Measurements from ENCODE around the gene MARK1.
A peak's percentile ranks its signal among the peaks of the same experiment; 100 is the strongest.

Gene MARK1

DNA sequence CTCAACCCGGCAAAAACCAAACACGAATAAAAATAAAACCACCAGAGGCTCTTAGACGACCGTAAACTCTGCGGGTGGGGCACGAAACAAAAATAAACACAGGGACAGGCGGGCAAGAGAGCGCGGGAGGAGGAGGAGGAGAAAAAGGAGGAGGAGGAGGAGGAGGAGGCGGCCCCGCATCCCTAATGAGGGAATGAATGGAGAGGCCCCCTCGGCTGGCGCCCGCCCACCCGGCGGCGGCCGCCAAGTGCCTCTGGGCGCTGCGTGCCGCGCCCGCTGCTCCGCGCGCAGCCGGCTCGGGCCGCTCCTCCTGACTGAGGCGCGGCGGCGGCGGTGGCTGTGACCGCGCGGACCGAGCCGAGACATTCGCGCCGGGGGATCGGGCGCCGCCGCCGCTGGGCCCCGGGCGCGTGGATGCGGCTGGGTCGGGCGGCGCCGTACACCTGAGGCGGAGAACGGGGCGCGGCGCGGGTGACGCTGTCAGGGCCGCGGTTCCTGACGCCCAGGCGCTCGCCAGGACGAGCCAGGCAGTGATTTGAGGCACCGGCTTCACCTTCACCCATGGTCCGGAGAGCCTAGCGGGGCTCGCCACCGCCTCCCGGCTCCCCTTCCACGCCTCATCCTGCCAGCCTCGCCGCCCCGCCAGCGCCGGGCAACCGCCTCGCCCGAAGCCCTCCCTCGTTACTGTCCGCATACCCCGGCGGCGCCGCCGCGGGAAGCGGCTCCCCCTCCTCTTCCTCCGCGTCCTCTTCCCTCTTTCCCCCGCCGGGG lies at the start of gene MARK1:
MARK1 (plus strand) TSS at position 229 of the 771 bp plus-strand sequence. CDS start 687 bp downstream, outside the sequence.
- TF ChIP-seq, protein P1, sequence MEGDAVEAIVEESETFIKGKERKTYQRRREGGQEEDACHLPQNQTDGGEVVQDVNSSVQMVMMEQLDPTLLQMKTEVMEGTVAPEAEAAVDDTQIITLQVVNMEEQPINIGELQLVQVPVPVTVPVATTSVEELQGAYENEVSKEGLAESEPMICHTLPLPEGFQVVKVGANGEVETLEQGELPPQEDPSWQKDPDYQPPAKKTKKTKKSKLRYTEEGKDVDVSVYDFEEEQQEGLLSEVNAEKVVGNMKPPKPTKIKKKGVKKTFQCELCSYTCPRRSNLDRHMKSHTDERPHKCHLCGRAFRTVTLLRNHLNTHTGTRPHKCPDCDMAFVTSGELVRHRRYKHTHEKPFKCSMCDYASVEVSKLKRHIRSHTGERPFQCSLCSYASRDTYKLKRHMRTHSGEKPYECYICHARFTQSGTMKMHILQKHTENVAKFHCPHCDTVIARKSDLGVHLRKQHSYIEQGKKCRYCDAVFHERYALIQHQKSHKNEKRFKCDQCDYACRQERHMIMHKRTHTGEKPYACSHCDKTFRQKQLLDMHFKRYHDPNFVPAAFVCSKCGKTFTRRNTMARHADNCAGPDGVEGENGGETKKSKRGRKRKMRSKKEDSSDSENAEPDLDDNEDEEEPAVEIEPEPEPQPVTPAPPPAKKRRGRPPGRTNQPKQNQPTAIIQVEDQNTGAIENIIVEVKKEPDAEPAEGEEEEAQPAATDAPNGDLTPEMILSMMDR (IDR thresholded peaks at IDR 0.05; ENCODE audit: insufficient read depth, low read depth, low read length, missing control alignments) = no peak
- peak within 1 kb of the TSS; percentile 82 for H3K4me3 ChIP-seq (ENCODE audit: low read length)
- DNase-seq (ENCODE audit: low read depth) = peak; percentile 71

DNA sequence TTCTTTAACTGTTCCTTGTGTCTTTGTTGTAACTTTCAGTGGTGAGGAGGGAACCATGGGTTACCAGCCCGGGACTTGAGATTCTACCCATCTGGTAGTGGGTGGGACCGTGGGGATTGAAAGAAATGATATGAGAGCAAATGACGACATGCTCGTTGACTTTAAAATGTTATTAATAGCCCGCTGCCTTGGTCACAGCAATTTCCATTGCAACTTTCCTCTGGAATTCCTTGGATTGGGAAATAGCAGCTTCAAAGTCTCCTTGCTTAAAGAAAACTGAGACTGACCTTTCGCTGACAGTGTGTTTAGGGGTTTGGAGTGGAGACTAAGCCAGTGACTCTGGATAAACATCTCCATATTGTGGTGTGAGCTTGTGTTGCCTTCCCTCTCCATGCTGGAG lies 44.2 kb upstream of the MARK1 start:
- H3K4me3 ChIP-seq (ENCODE audit: low read length) = no peak overlapping the region
- TF ChIP-seq, protein P1 (IDR thresholded peaks at IDR 0.05; ENCODE audit: insufficient read depth, low read depth, low read length, missing control alignments) = no peak
- no peak for DNase-seq (ENCODE audit: low read depth)

DNA sequence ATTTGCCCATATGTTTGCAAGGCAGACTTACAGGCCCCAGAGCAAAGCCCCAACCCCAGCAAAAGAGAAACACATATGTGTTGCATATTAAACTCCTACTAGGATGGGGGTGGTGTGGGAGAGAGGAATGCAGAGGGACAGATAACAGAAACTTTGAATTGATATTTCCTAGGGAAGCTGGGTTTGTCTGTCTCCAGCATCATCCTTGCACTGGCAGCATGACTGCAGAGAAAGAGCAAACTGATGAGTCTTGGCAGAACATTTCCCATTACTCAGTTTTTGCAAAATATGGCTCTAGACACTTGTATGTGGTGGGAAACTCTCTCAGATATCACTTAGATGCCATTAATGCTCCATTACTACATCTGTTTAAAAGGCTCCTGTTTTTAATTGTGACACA lies 43.8 kb upstream of the MARK1 start:
- H3K4me3 ChIP-seq (ENCODE audit: low read length) = no peak overlapping the region
- TF ChIP-seq, protein P1 (IDR thresholded peaks at IDR 0.05; ENCODE audit: insufficient read depth, low read depth, low read length, missing control alignments) = no peak
- DNase-seq (ENCODE audit: low read depth) = no peak

DNA sequence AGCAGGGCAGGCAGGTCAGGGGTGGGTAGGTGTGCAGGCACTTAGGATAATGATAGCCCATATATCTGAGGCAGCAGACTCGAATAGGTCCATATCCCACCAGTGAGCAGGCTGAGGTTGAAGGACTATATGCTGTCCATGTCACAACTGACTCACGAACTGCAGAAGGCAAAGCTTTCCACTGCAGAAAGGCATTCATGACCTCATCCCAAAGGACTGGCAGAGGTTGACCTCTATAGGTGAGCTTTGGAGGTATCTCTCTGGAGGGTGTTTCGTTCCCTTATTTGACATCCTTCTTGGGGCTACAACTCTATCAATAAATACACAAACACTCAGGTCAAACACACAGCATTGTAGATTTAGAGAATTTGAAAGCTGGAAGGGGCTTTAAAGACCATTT lies 42.8 kb upstream of the MARK1 start:
- peak; percentile 36 for DNase-seq (ENCODE audit: low read depth)
- H3K4me3 ChIP-seq (ENCODE audit: low read length) = no peak overlapping the region
- TF ChIP-seq, protein P1 (IDR thresholded peaks at IDR 0.05; ENCODE audit: insufficient read depth, low read depth, low read length, missing control alignments) = no peak

DNA sequence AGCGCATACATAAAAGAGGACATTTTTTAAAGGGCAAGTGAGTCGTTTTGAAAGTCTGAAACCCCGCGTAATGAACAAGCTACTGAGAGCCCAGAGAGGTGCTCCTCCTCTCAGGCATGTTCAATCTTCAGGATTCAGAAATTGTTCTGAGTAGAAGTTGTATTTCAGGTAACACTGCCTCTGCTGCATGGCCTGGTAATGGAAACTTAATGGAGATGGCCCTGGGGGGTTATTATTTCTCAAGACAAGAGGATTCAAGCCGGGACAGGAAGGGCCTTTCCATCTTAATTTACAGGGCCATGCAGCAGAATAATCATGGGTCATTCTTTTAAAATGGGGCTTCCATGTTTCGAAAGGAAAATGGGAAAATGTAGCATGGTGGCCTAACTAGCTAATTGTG lies 42.1 kb upstream of the MARK1 start:
- no peak overlapping the region for H3K4me3 ChIP-seq (ENCODE audit: low read length)
- TF ChIP-seq, protein P1 (IDR thresholded peaks at IDR 0.05; ENCODE audit: insufficient read depth, low read depth, low read length, missing control alignments) = no peak
- DNase-seq (ENCODE audit: low read depth) = peak; percentile 66

DNA sequence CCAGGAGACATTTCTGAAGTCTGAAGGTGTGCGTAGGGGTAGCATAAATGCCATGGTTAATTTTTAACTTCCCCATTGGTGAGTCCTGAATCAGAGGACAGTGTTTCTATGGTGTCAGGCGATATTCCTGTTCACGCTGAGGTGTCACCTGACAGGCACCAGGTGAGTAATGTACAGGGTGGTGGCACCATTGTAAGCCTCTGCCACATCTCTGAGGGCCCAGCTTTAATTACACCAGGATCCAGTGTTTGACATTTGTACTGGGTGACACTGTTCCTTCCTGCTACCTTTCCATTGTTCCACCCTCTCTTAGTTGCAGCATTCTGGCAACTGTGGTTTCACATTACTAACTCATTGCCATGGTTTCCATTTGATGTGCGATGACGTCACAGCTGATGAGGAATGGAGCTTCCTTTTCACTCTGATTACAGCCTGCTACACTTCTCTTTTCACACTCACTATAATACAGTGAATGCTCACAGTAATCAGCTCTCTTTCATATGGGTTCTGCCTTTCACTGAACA lies 40.6 kb upstream of the MARK1 start:
- DNase-seq (ENCODE audit: low read depth) = peak; percentile 85
- H3K4me3 ChIP-seq (ENCODE audit: low read length) = no peak overlapping the region
- TF ChIP-seq, protein P1 (IDR thresholded peaks at IDR 0.05; ENCODE audit: insufficient read depth, low read depth, low read length, missing control alignments) = no peak

Measured in epithelial cell of esophagus (primary cell).